HG02588 (cell line): ENCODE data around the gene TRERF1.

Experiments used
- ATAC-seq: cut with Tn5 transposase; IDR thresholded peaks from one replicate; pipeline ENCODE4 v1.9.1; 2021; ENCODE audit warnings: mild to moderate bottlenecking, moderate library complexity; ENCODE audit not compliant: unreplicated experiment

Gene TRERF1

DNA sequence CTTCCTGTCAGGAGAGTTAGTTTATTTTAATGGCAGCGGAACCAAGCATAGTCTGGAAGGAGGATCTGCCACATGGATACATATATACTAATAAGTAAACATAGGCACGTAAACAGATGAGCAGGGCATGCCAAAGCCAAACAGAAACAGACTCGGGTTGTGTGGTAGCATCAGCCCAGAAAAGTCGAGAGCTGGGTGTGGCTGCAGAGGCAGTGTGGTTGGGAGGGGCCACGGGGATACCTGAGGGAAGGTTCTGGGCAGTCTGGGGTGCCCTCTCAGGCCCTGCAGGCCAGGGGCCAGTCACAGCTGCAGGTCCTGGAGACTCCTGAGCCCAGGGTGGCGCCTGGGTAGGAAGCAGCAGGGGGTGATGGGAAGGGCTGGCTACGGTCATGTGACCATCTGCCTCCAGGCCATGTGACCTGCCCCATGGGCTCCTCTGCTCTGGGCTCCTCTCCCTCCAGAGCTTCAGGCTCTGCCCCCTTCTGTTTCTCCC lies 191.3 kb downstream of the TRERF1 start:
- no peak for ATAC-seq

GRCh38 chr6:42259841-42260395 lies 191.8 kb downstream of the TRERF1 start:
- ATAC-seq = no peak

DNA sequence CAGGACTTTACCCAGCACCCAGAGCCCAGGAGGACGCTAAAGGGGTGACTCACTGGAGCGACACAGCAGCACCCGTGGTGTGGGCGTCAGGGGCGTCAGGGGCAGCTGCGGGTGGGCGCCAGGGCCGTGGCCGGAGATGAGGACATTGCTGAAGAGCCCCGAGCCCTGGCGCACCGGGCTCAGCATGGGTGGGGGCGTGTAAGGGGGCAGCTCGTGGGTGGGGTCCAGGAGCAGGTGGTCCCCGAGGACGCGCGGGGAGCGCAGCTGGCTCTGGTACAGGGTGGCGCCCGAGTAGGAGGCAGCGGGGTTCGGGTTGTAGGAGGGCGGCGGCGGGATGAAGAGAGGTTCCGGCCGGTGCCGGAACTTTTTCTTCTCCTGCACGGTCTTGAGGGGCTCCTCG lies 192.4 kb downstream of the TRERF1 start:
- ATAC-seq = no peak

DNA sequence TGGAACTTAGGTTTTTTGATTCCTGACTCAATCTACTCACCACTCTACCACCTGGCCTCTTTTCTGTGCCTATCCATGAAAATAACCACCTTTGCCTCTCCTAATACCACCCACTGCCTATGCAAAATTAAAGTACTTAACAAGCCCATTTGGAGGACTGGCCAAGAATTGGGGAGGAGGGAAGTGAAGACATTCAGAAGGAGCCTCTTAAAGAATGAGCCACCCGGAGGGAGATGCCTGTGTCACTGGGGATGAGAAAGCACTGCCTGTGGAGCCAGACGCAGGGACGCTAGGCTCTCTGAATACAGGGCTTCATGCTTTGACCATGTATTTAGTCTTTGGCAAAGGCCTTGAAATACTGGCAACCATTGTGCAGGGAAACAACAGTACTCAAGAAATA lies 194.1 kb downstream of the TRERF1 start:
- no peak for ATAC-seq

GRCh38 chr6:42257063-42257462 lies 194.7 kb downstream of the TRERF1 start:
- no peak for ATAC-seq

- no peak for ATAC-seq
These were observed 196.7 kb downstream of the TRERF1 start for GRCh38 chr6:42255050-42255449.

DNA sequence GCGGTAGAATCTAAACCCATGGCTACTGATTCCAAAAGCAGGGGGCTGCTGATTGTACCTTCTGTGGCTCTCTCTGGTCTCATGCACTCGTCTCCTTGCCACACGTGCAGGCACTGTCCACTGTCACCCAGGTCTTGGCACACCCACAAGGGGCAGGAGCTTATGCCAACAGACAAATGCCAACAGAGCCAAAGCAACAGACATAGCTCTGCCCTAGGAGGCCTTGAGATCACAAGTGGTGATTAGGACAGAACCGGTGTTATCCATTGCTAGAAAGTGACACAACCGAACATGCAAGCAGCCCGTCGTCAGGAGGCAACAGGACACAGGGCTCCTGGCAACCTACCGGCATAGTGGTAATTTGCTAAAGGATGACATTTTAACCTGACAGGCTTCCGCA lies 197.2 kb downstream of the TRERF1 start:
- no peak for ATAC-seq

DNA sequence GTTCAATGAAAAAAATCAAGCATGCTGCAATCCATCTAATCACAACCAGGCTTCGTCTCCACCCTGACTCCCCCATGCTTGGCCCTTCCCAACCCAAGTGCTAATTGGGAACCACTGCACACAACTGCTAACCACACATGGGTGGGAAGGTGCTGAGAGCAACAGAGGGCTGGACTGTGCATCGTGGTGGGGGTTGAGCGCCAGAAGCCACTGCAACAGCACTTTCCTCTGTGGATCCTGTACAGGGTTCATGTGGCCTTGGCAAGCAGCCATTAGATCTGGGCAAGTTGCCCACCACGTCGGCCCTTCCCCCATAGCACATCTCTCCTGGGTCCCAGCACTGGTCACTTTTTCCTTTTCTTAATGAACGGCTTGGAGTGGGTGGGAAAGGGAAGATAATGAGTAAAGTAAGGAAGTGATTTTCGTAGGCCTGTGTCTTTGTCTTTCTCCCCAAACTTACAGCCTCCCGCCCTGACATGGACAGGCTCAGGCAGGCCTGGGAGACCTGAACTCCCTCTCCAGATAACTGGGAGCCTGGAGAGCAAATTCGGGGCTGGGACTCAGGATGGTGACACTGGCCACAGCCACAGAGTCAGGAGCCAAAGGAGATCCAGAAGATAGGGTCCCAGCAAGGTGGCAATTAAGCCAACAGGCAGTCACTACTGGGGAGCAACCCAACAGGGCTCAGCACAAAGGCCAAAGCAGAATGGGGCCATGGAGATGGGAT lies 199.7 kb downstream of the TRERF1 start:
- no peak for ATAC-seq

DNA sequence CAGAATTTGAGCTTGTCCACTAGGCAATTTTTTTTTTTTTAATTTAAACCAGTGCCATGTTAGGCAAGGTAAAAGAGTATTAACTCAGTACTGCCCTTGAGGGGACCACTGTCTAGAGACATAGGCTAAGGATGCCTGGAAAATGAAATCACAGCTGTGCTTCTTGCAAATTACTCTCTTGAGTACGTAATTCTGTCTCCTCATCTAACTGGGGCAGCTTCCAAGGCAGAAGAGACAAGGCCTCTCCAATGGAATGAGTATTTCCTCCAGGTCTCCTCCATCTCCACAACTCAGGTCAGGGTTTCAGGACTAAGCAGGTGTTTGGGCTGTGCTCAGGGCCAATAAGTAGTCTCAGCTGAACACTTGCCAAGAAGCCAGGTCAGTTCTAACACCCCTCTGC lies 200.2 kb downstream of the TRERF1 start:
- no peak for ATAC-seq

- ATAC-seq = no peak
These were observed 201.3 kb downstream of the TRERF1 start for GRCh38 chr6:42250274-42250931.

- no peak for ATAC-seq
These were observed 202.4 kb downstream of the TRERF1 start for GRCh38 chr6:42249279-42249678.

DNA sequence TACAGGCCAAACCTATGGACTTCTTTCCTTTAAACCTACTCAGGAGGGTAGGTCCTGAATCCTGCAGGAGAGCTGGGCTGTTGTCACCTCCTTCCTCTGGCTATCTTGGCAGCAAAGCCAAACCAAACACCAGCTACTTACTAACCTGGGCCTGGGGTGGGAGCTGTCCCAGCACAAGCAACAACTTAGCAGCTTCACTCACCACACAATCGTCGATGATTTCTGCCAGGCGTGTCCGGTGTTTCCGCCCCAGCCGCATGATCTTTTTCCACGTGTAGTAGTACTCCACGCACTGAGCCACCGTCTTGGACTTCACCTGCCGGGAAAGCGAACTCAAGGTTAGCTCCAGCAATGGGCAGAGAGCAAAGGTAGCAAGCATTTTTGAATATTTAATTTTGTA lies 208.7 kb downstream of the TRERF1 start:
- no peak for ATAC-seq

DNA sequence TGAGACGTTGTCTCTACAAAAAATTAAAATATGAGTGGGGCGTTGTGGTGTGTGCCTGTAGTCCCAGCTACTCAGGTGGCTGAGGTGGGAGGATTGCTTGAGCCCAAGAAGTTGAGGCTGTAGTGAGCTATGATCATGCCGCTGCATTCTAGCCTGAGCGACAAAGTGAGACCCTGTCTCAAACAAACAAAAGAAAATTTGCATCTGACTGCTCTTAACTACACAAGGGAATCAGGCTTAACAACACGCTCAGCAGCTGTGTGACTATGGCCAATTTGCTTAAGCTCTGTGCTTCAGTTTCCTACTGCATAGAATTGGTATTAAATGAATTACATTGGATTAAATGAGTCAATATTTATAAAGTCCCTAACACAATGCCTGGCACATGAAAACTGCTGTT lies 209.8 kb downstream of the TRERF1 start:
- ATAC-seq = no peak

DNA sequence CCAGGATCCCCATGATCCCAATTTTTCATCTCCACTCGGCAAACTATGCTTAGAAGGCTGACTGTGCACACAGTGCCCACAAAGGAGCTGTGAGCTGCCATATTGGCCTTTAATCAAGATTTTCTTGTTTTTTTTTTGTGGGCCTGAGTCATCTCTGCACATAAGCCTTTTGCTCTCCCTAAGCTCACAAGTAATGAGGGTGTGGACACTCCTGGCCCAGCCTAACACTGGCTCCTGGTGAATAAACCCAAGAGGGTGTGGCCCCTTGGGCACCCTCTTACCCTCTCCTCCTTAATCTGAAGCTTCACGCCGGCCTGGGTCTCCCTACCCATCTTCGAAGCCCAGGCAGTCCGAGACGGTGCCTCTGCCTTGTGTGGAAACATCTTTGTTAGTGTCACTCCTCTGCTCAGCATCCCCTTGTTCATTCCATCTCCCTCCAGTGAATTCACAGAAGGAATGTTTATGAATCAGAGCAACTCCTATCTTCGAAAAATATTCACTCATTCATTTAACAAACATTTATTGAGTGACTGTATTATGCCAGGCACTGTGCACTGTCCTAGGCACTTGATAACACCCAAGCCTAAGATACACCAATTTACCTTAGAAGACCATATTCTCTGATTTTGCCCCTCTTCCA lies 211.9 kb downstream of the TRERF1 start:
- no peak for ATAC-seq

DNA sequence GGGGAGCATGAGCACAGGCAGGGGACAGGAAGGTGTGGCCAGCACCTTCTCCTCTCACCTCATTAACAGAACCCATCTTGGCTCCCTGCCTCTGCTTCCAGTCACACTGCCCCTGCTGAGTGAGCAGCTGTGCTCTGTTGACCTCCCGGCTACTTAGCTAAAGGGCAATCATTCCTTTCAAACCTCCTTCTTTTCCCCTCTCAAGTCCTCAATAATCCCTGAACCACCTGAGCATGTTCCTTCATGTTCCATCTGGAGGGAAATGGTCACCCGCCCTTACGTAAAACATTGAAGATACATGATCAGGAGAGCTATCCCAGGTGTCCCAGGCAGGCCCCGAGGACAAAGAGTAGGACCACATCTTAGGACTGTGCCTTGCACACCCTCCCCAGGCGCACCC lies 212.4 kb downstream of the TRERF1 start:
- ATAC-seq = no peak

DNA sequence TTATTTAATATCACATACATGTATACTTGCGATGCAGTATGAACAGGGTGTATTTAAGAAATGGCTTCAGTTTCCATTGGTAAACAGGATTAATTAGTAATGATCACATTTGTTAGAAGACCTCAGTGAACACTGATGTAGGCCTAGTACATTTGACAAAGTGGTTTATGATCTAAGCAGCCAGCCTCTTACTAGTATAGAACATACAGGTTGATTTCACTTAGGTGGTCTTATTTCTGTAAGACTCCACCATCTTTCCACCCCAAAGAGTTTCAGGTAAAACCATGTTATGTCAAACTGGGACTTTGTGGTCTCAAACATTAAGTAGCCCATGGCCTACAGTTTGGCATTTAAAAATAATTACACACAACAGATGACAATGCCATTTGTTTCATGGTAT lies 213.9 kb downstream of the TRERF1 start:
- no peak for ATAC-seq

DNA sequence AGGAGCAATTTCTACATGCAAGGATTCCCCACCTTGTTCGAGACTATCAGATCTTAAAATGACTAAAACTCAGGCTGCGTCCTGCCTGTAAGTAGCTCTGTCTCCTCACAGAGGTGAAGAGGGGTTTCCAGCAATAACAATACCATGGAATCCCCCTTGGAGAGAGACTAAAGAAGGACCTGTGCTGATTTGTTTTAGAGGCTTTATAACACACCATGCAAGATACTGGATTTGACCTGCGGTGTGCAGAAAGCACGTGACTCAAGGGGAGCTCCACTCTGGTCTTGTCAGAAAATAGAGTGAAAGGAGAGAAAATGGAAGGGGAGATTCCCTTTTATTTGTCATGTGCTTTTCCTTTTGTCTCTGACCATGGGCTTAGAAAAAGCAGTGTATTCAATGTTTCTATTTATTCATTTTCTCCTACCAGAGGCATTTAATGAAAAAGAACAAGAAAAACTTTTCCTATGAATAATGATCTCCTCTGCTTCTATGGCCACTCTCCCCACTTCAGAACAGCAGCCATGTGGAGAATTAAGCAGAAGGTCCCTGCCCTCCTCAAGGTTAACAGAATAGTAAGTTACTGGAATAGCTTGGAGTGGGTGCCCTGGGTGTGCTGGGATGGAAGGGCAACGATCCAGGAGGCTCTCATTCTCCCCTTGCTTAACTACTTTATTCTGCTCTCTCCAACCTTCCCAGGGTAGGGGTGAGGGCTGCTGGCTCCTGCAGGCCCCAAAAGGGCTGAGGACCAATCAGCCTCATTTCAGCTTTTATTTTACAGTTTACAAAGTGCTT lies 214.8 kb downstream of the TRERF1 start:
- ATAC-seq = no peak

DNA sequence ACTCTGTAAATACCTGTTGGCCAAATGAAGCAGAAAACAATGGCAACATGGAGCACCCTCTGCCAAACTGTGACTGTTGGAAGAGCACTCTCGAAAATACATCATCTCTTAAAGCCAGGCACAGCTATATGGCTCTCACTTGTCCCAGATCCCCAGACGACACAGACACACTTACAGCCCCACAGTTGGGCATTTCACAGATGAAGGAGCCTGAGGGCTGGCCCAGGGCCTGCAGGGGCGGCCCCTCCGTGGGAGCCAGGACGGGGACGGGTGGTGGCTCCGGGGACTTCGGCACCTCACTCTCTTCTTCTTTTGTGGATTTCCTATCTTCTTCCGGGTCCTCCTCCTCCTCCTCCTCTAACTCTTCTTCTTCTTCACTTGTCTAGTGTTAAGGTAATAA lies 215.7 kb downstream of the TRERF1 start:
- no peak for ATAC-seq

GRCh38 chr6:42232035-42232434 lies 219.7 kb downstream of the TRERF1 start:
- no peak for ATAC-seq

- no peak for ATAC-seq
These were observed 221.1 kb downstream of the TRERF1 start for GRCh38 chr6:42230345-42231321.
